Mucosa of gallbladder (tissue), 1 donor: ENCODE measurements around the gene LMOD1. TPM values are rescaled to one million over a fixed set of nuclear protein-coding genes. Genes with fewer than 3 reads are reported as not detected.
"Not testable (repeated sequence)": the region's sequence is repeated elsewhere in the genome, so short reads cannot be mapped to it uniquely, and the experiment has no call there.

Source experiments
- DNase-seq: peaks from one replicate; pipeline ENCODE4 v3.0.0-alpha.2; 2020; ENCODE audit warnings: low spot score
- total RNA-seq: library from RNA; stranded (reverse); gene quantifications from one replicate; pipeline ENCODE4 v1.2.1, GENCODE V29; 2021
- donor health status: DM: no; HTN: no; CAD: no.

LMOD1 gene
- total RNA-seq, 1 donor from 2014 or later = 257 TPM

GRCh38 chr1:201861448-201861847 is 84.9 kb downstream of the LMOD1 start:
- no peak for DNase-seq

GRCh38 chr1:201859424-201859823 is 86.9 kb downstream of the LMOD1 start:
- no peak for DNase-seq

DNA sequence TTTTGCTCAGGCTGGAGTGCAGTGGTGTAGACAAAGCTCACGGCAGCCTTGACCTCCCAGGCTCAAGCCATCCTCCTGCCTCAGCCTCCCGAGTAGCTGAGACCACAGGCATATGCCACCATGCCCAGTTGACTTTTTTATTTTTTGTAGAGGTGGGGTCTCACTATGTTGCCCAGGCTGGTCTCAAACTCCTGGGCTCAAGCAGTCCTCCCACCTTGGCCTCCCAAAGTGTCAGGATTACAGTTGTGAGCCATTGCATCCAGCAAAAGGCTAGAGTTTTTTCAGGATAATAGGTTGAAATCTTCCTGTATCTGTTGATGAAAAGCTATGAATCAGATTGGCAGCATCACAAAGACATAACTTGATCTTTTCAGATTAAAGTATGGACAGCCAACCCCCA is 89.6 kb downstream of the LMOD1 start:
- not testable (repeated sequence) for DNase-seq

DNA sequence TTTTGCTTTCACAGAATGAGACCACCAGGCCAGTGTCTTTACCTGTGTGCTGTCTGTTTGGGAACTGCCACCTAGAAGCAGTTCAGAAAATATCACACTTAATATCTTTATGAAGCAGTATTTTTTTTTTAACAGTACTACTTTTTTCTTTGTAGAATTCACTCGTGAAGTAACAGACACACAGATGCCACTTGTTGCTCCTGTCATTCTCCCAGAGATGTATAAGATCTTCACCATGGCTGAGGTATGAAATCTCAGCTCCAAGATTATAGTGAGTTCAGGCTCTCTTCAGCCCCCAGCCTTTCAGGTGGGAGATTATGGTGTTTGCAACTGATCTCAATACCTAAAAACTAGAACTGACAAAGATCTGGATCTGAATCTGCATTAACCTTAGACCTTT is 94.4 kb downstream of the LMOD1 start:
- DNase-seq = no peak

DNA sequence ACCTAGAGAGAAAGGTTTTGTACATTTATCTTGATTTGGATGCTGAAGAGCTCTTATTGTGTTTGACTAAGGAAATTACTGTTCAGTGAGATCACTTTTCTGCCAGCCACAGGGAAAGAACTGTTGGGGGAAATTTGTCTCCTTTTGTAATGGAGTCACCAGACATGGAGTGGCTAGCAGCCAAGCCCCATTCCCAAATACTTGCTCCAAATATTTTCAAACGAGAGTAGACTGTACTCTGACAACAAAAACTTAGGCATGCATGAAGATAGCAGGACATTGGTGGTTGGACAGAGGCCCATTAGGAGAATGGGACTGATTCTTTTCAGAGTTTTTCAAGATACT is 96.3 kb downstream of the LMOD1 start:
- DNase-seq = peak; percentile 39

GRCh38 chr1:201849372-201850052 is 96.8 kb downstream of the LMOD1 start:
- no peak for DNase-seq

DNA sequence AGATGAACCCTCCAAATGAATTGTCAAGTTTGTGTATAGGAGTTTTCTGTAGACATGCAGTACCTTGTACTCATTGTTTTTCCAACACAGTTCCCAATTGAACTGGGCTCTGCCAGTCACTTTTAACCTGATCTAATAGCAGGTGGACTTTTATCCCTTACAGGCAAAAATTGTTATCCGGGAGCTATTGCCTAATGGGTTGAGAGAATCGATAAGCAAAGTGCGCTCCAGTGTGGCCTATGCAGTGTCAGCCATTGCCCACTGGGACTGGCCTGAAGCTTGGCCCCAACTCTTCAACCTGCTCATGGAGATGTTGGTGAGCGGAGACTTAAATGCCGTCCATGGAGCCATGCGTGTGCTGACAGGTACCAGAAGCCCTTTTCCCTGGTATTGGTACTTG is 98.1 kb downstream of the LMOD1 start:
- DNase-seq = no peak

DNA sequence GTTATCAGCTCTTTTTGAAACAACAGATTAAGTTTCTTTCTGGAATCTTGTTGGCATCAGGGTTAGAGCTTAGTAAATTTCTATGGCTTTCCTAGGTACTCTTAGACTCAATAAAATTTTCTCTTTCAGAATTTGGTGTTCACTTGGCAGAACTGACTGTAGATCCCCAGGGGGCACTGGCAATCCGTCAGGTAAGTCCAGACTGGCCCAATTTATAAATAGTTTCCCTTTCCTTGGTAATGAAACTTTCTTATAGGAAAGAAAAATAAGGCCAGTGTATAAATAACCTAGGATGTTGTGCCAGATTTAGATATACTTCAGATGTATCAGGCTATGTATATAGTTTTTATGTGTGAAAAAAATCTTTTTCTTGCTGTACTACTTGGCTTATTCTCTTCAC is 99.2 kb downstream of the LMOD1 start:
- DNase-seq = no peak

Other genes with a start within 250 kb of the LMOD1 start
- 35.0 TPM for gene IPO9, start 117.4 kb downstream of the LMOD1 start, total RNA-seq
- gene SHISA4, start 57.6 kb downstream of the LMOD1 start, total RNA-seq = 29.4 TPM
- gene TIMM17A, start 9.0 kb upstream of the LMOD1 start, total RNA-seq = 37.5 TPM
- gene RNPEP, start 36.1 kb upstream of the LMOD1 start, total RNA-seq = 78.8 TPM
- 517 TPM for gene ELF3, start 64.0 kb upstream of the LMOD1 start, total RNA-seq
- 0.14 TPM for gene GPR37L1, start 176.4 kb upstream of the LMOD1 start, total RNA-seq
- 89.5 TPM for gene ARL8A, start 198.2 kb upstream of the LMOD1 start, total RNA-seq
- gene PTPN7, start 214.1 kb upstream of the LMOD1 start, total RNA-seq = 9.3 TPM
- 60.7 TPM for gene LGR6, start 247.3 kb upstream of the LMOD1 start, total RNA-seq